Osteoblast (primary cell): ENCODE results near the gene PLEKHH1. TPM values are rescaled to one million over a fixed set of nuclear protein-coding genes. Genes with fewer than 3 reads are reported as not detected.

ENCODE experiments used
- DNase-seq: peaks from one replicate; pipeline ENCODE4 v3.0.0; 2011; ENCODE audit warnings: low spot score, mixed read lengths; ENCODE audit not compliant: insufficient read length; ENCODE audit errors: missing footprints
- H2AFZ ChIP-seq: 2 replicates; pipeline ENCODE4 v1.6.0; 2011; ENCODE audit warnings: mild to moderate bottlenecking, low read length
- H3K27ac ChIP-seq: 2 replicates; pipeline ENCODE4 v1.5.1; 2011; ENCODE audit warnings: mild to moderate bottlenecking, low read depth, low read length, moderate library complexity
- H3K27me3 ChIP-seq: 2 replicates; pipeline ENCODE4 v1.6.0; 2012; ENCODE audit warnings: mild to moderate bottlenecking, control low read depth, inconsistent platforms, low read length, moderate library complexity; ENCODE audit not compliant: insufficient read depth
- H3K36me3 ChIP-seq: 2 replicates; pipeline ENCODE4 v1.5.1; 2011; ENCODE audit warnings: mild to moderate bottlenecking, low read length, control low read depth, moderate library complexity; ENCODE audit not compliant: insufficient read depth
- H3K4me1 ChIP-seq: 2 replicates; pipeline ENCODE4 v1.5.1; 2011; ENCODE audit warnings: mild to moderate bottlenecking, low read length, control low read depth, moderate library complexity; ENCODE audit not compliant: insufficient read depth
- H3K4me2 ChIP-seq: 2 replicates; pipeline ENCODE4 v1.6.0; 2011; ENCODE audit warnings: mild to moderate bottlenecking, low read length; ENCODE audit not compliant: insufficient read depth
- H3K4me3 ChIP-seq: fragments of 200-600 bp; sonication (generic); 3 replicates; pipeline ENCODE4 v1.5.1; 2012; ENCODE audit warnings: mild to moderate bottlenecking, low read length, inconsistent platforms; ENCODE audit not compliant: insufficient read depth
- H3K79me2 ChIP-seq: 2 replicates; pipeline ENCODE4 v1.6.0; 2012; ENCODE audit warnings: mild to moderate bottlenecking, low read length, control low read depth, inconsistent platforms; ENCODE audit not compliant: insufficient read depth
- H3K9me3 ChIP-seq: 2 replicates; pipeline ENCODE4 v1.5.1; 2011; ENCODE audit warnings: low read depth, low read length, control low read depth
- H4K20me1 ChIP-seq: 2 replicates; pipeline ENCODE4 v1.6.0; 2012; ENCODE audit warnings: mild to moderate bottlenecking, low read length, control low read depth; ENCODE audit not compliant: insufficient read depth
- CTCF ChIP-seq: IDR thresholded peaks from 2 replicates; pipeline ENCODE4 v1.5.1; 2011; ENCODE audit warnings: mild to moderate bottlenecking, low read depth, low read length, moderate library complexity; ENCODE audit errors: extremely low read depth
- total RNA-seq: library from RNA; depleted of rRNA; stranded (reverse); fragments of >200 nt; gene quantifications from 2 replicates; pipeline ENCODE4 v1.2.3, GENCODE V29; 2012

PLEKHH1 gene
- total RNA-seq, 1 donor, result 1.1 TPM

GRCh38 chr14:67551940-67552339 lies 18.9 kb downstream of the PLEKHH1 start:
- Histone ChIP-seq H3K36me3 (no peaks in the 10 kb centered on the region), H3K4me1 (peaks cover 3% of the 10 kb centered on the region), H2AFZ (no peak overlapping the region), H3K27ac (no peak overlapping the region), H3K79me2 (no peaks in the 10 kb centered on the region), H3K4me3 (no peak overlapping the region), H3K27me3 (no peaks in the 10 kb centered on the region), H4K20me1 (no peaks in the 10 kb centered on the region), H3K9me3 (no peaks in the 10 kb centered on the region), H3K4me2 (no peak overlapping the region)
- TF ChIP-seq CTCF, result no peak
- DNase-seq, result no peak

- no peaks in the 10 kb centered on the region for H4K20me1 ChIP-seq
- no peak for DNase-seq
- H2AFZ ChIP-seq, result no peak overlapping the region
- H3K36me3 ChIP-seq, result no peaks in the 10 kb centered on the region
- no peaks in the 10 kb centered on the region for H3K27me3 ChIP-seq
- no peaks in the 10 kb centered on the region for H3K79me2 ChIP-seq
- H3K4me1 ChIP-seq, result peaks cover 9% of the 10 kb centered on the region
- no peak overlapping the region for H3K27ac ChIP-seq
- H3K4me2 ChIP-seq, result no peak overlapping the region
- H3K9me3 ChIP-seq, result no peaks in the 10 kb centered on the region
- TF ChIP-seq CTCF, result no peak
- no peak overlapping the region for H3K4me3 ChIP-seq
Measured at GRCh38 chr14:67553547-67553946, 20.5 kb downstream of the PLEKHH1 start.

- no peak overlapping the region for H3K4me2 ChIP-seq
- no peak for TF ChIP-seq CTCF
- no peak overlapping the region for H3K4me3 ChIP-seq
- no peak overlapping the region for H3K27ac ChIP-seq
- H4K20me1 ChIP-seq, result no peaks in the 10 kb centered on the region
- no peak for DNase-seq
- H3K9me3 ChIP-seq, result no peaks in the 10 kb centered on the region
- H3K79me2 ChIP-seq, result no peaks in the 10 kb centered on the region
- H3K27me3 ChIP-seq, result no peaks in the 10 kb centered on the region
- no peak overlapping the region for H2AFZ ChIP-seq
- H3K4me1 ChIP-seq, result peaks cover 9% of the 10 kb centered on the region
- H3K36me3 ChIP-seq, result no peaks in the 10 kb centered on the region
Measured at GRCh38 chr14:67554341-67554740, 21.3 kb downstream of the PLEKHH1 start.

- Histone ChIP-seq H3K27ac (no peak overlapping the region), H3K9me3 (no peaks in the 10 kb centered on the region), H4K20me1 (no peaks in the 10 kb centered on the region), H3K4me2 (no peak overlapping the region), H3K36me3 (no peaks in the 10 kb centered on the region), H2AFZ (no peak overlapping the region), H3K27me3 (no peaks in the 10 kb centered on the region), H3K4me1 (peaks cover 9% of the 10 kb centered on the region), H3K79me2 (no peaks in the 10 kb centered on the region), H3K4me3 (no peak overlapping the region)
- no peak for DNase-seq
- TF ChIP-seq CTCF, result no peak
Measured at GRCh38 chr14:67555518-67556090, 22.5 kb downstream of the PLEKHH1 start.
